ENCODE results near the gene GPR142.

The GPR142 gene

DNA sequence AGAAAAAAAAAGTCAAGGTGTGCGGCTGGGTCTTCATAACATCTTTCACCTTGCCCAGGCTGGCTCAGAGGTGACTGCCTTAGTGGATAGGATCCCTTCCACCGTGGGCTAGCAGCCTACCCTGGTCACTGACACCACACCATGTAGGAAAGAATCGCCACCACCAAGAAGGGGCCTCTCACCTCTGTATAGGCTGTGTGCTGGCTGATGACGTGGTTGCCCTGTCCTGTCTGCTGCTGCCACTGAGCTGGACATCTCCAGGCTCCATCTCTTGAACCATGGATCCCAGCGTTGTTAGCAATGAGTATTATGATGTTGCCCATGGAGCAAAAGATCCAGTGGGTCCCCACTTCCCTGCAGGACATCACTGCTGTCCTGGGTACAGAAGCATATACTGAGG is at the start of gene GPR142:
GPR142 (plus strand) TSS at position 301 of the 400 bp plus-strand sequence. CDS start 2,035 bp downstream, outside the sequence.
- no peak for TF ChIP-seq TEAD4 (IDR thresholded peaks at IDR 0.05)
- TF ChIP-seq, protein P1, sequence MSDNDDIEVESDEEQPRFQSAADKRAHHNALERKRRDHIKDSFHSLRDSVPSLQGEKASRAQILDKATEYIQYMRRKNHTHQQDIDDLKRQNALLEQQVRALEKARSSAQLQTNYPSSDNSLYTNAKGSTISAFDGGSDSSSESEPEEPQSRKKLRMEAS (IDR thresholded peaks at IDR 0.05): no peak
- no peak for TF ChIP-seq FOXM1 (IDR thresholded peaks at IDR 0.05; ENCODE audit: borderline replicate concordance, low read depth)
- TF ChIP-seq YY1 (IDR thresholded peaks at IDR 0.05; ENCODE audit: low read depth): no peak
- no peak for TF ChIP-seq USF1 (IDR thresholded peaks at IDR 0.05)
- no peak for TF ChIP-seq EP300 (IDR thresholded peaks at IDR 0.05; ENCODE audit: borderline replicate concordance)
- TF ChIP-seq, protein P2, sequence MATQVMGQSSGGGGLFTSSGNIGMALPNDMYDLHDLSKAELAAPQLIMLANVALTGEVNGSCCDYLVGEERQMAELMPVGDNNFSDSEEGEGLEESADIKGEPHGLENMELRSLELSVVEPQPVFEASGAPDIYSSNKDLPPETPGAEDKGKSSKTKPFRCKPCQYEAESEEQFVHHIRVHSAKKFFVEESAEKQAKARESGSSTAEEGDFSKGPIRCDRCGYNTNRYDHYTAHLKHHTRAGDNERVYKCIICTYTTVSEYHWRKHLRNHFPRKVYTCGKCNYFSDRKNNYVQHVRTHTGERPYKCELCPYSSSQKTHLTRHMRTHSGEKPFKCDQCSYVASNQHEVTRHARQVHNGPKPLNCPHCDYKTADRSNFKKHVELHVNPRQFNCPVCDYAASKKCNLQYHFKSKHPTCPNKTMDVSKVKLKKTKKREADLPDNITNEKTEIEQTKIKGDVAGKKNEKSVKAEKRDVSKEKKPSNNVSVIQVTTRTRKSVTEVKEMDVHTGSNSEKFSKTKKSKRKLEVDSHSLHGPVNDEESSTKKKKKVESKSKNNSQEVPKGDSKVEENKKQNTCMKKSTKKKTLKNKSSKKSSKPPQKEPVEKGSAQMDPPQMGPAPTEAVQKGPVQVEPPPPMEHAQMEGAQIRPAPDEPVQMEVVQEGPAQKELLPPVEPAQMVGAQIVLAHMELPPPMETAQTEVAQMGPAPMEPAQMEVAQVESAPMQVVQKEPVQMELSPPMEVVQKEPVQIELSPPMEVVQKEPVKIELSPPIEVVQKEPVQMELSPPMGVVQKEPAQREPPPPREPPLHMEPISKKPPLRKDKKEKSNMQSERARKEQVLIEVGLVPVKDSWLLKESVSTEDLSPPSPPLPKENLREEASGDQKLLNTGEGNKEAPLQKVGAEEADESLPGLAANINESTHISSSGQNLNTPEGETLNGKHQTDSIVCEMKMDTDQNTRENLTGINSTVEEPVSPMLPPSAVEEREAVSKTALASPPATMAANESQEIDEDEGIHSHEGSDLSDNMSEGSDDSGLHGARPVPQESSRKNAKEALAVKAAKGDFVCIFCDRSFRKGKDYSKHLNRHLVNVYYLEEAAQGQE (IDR thresholded peaks at IDR 0.05; ENCODE audit: low read depth): no peak

GRCh38 chr17:74318391-74318790 is 48.9 kb upstream of the GPR142 start:
- TF ChIP-seq RAD21 (IDR thresholded peaks at IDR 0.05; ENCODE audit: low read depth) (no peak), CEBPB (IDR thresholded peaks at IDR 0.05) (no peak), TCF12 (IDR thresholded peaks at IDR 0.05; ENCODE audit: low read depth) (no peak), TEAD4 (IDR thresholded peaks at IDR 0.05) (no peak)
- TF ChIP-seq, protein P2 (IDR thresholded peaks at IDR 0.05; ENCODE audit: low read depth): no peak

GRCh38 chr17:74324521-74324920 is 42.8 kb upstream of the GPR142 start:
- TF ChIP-seq TCF12 (IDR thresholded peaks at IDR 0.05; ENCODE audit: low read depth): no peak
- TF ChIP-seq TAF1 (IDR thresholded peaks at IDR 0.05; ENCODE audit: low read depth): no peak
- TF ChIP-seq NFIC (IDR thresholded peaks at IDR 0.05): no peak
- TF ChIP-seq ZBTB7A (IDR thresholded peaks at IDR 0.05; ENCODE audit: low read depth): no peak
- no peak for TF ChIP-seq TEAD4 (IDR thresholded peaks at IDR 0.05)
- TF ChIP-seq RAD21 (IDR thresholded peaks at IDR 0.05; ENCODE audit: low read depth): no peak
- no peak for TF ChIP-seq USF1 (IDR thresholded peaks at IDR 0.05)
- TF ChIP-seq CREB1 (IDR thresholded peaks at IDR 0.05; ENCODE audit: low read depth): no peak
- no peak for TF ChIP-seq FOXM1 (IDR thresholded peaks at IDR 0.05; ENCODE audit: borderline replicate concordance, low read depth)
- no peak for TF ChIP-seq EP300 (IDR thresholded peaks at IDR 0.05; ENCODE audit: borderline replicate concordance)
- no peak for TF ChIP-seq EGR1 (IDR thresholded peaks at IDR 0.05)
- TF ChIP-seq CEBPB (IDR thresholded peaks at IDR 0.05): no peak
- TF ChIP-seq, protein P1 (IDR thresholded peaks at IDR 0.05): no peak
- TF ChIP-seq YY1 (IDR thresholded peaks at IDR 0.05; ENCODE audit: low read depth): no peak
- TF ChIP-seq, protein P2 (IDR thresholded peaks at IDR 0.05; ENCODE audit: low read depth): no peak

GRCh38 chr17:74325376-74325742 is 41.9 kb upstream of the GPR142 start:
- TF ChIP-seq YY1 (IDR thresholded peaks at IDR 0.05; ENCODE audit: low read depth) (no peak), FOXM1 (IDR thresholded peaks at IDR 0.05; ENCODE audit: borderline replicate concordance, low read depth) (no peak), USF1 (IDR thresholded peaks at IDR 0.05) (no peak), TEAD4 (IDR thresholded peaks at IDR 0.05) (no peak), TCF12 (IDR thresholded peaks at IDR 0.05; ENCODE audit: low read depth) (no peak), TAF1 (IDR thresholded peaks at IDR 0.05; ENCODE audit: low read depth) (no peak), CREB1 (IDR thresholded peaks at IDR 0.05; ENCODE audit: low read depth) (no peak), RAD21 (IDR thresholded peaks at IDR 0.05; ENCODE audit: low read depth) (no peak), EGR1 (IDR thresholded peaks at IDR 0.05) (no peak), NFIC (IDR thresholded peaks at IDR 0.05) (no peak), EP300 (IDR thresholded peaks at IDR 0.05; ENCODE audit: borderline replicate concordance) (no peak), CEBPB (IDR thresholded peaks at IDR 0.05) (no peak)
- TF ChIP-seq, protein P1 (IDR thresholded peaks at IDR 0.05): no peak
- TF ChIP-seq, protein P2 (IDR thresholded peaks at IDR 0.05; ENCODE audit: low read depth): no peak

Measured in Ishikawa (cell line).